OCI-LY7 (cell line): Measurements from ENCODE around the gene PIP. TPM values are rescaled to one million over a fixed set of nuclear protein-coding genes. Genes with fewer than 3 reads are reported as not detected.
A peak's percentile ranks its signal among the peaks of the same experiment; 100 is the strongest.
"Not testable (repeated sequence)": the region's sequence is repeated elsewhere in the genome, so short reads cannot be mapped to it uniquely, and the experiment has no call there.

Experiments used
- Bru-seq: library from RNA; stranded (reverse); fragments of 400-500 nt; gene quantifications from one replicate; lab custom pipeline; 2021; lab: Mats Ljungman, UMichigan
- BruChase-seq, 2 experiments: library from RNA; stranded (reverse); fragments of 400-500 nt; gene quantifications; one replicate each; lab custom pipeline; 2021; lab: Mats Ljungman, UMichigan
- BruUV-seq: library from RNA; stranded (reverse); fragments of 400-500 nt; replicated peaks from 2 replicates; lab custom pipeline; 2021; lab: Mats Ljungman, UMichigan
- CTCF ChIA-PET: fragments of 300-600 bp; sonication (Branson Sonifier 250); formaldehyde crosslinking; loops from one replicate; lab custom pipeline; 2022; ENCODE audit warnings: antibody characterized with exemption; ENCODE audit not compliant: unreplicated experiment; lab: Charles Lee
- POLR2A ChIA-PET: fragments of 300-600 bp; sonication (Branson Sonifier 250); formaldehyde crosslinking; loops from one replicate; lab custom pipeline; 2022; ENCODE audit warnings: antibody characterized with exemption; lab: Charles Lee
- DNase-seq: peaks from one replicate; pipeline ENCODE4 v3.0.0-alpha.2; 2015; ENCODE audit warnings: low spot score
- H2AFZ ChIP-seq: fragments of 200-600 bp; sonication (generic), shearing (Covaris generic); 2 replicates; pipeline ENCODE4 v1.6.1; 2014; ENCODE audit warnings: mild to moderate bottlenecking, antibody characterized with exemption, low read length, moderate library complexity
- H3K27ac ChIP-seq: fragments of 200-600 bp; sonication (generic); 2 replicates; pipeline ENCODE4 v1.5.1; 2014; ENCODE audit warnings: mixed run types, low read depth, mild to moderate bottlenecking, moderate library complexity, low read length, inconsistent platforms; ENCODE audit not compliant: poor library complexity, severe bottlenecking
- H3K36me3 ChIP-seq: fragments of 200-600 bp; sonication (generic); 2 replicates; pipeline ENCODE4 v1.6.1; 2014; ENCODE audit warnings: mild to moderate bottlenecking, antibody characterized with exemption, low read length, moderate library complexity, mixed read lengths; ENCODE audit not compliant: insufficient read depth
- H3K4me1 ChIP-seq: fragments of 200-600 bp; sonication (generic); 2 replicates; pipeline ENCODE4 v1.5.1; 2014; ENCODE audit warnings: mild to moderate bottlenecking, low read length; ENCODE audit not compliant: insufficient read depth, poor library complexity, severe bottlenecking
- H3K4me2 ChIP-seq: fragments of 200-600 bp; sonication (generic); 2 replicates; pipeline ENCODE4 v1.6.1; 2014; ENCODE audit warnings: mild to moderate bottlenecking, low read length
- H3K4me3 ChIP-seq: fragments of 200-600 bp; sonication (generic); 2 replicates; pipeline ENCODE4 v1.5.1; 2014; ENCODE audit warnings: mild to moderate bottlenecking, low read depth, low read length; ENCODE audit not compliant: poor library complexity, severe bottlenecking
- H3K79me2 ChIP-seq: fragments of 200-600 bp; sonication (generic); 2 replicates; pipeline ENCODE4 v1.6.1; 2016; ENCODE audit warnings: low read depth, mild to moderate bottlenecking, low read length, moderate library complexity, mixed read lengths; ENCODE audit not compliant: insufficient read depth
- H3K9me2 ChIP-seq: fragments of 200-600 bp; sonication (generic); 2 replicates; pipeline ENCODE4 v1.6.1; 2016; ENCODE audit warnings: mild to moderate bottlenecking, low read length, mixed read lengths; ENCODE audit not compliant: insufficient read depth
- H3K9me3 ChIP-seq: fragments of 200-600 bp; sonication (generic); 2 replicates; pipeline ENCODE4 v1.6.1; 2014; ENCODE audit warnings: mild to moderate bottlenecking, mixed run types, low read length, mixed read lengths
- H4K20me1 ChIP-seq: fragments of 200-600 bp; sonication (generic); 2 replicates; pipeline ENCODE4 v1.6.1; 2014; ENCODE audit warnings: mild to moderate bottlenecking, antibody characterized with exemption, low read length, moderate library complexity, mixed read lengths; ENCODE audit not compliant: insufficient read depth
- CTCF ChIP-seq: fragments of 200-600 bp; sonication (generic); conservative IDR thresholded peaks from 2 replicates; pipeline ENCODE4 v1.5.1; 2014; ENCODE audit warnings: mild to moderate bottlenecking, antibody characterized with exemption, low read length, moderate library complexity, mixed read lengths
- EZH2phosphoT487 ChIP-seq: fragments of 200-600 bp; sonication (generic); IDR thresholded peaks from 2 replicates; pipeline ENCODE4 v1.6.1; 2018; ENCODE audit warnings: low read depth, borderline replicate concordance, mild to moderate bottlenecking, mixed run types, antibody characterized with exemption, low read length, moderate library complexity, mixed read lengths
- intact Hi-C: fragments of 100-400 bp; cut with micrococcal nuclease; formaldehyde crosslinking; loops from one replicate; pipeline ENCODE4 v1.10.0; 2022; ENCODE audit not compliant: unreplicated experiment
- long read RNA-seq: library from polyadenylated mRNA; stranded (forward); transcript quantifications from one replicate; pipeline ENCODE4 v2.0.0, GENCODE V29; 2022
- total RNA-seq, 2 experiments: library from RNA; depleted of rRNA in 1 of 2; stranded (reverse); fragments of >200 nt in 1 of 2; shearing (Covaris generic) in 1 of 2; gene quantifications; 2 replicates each; pipeline ENCODE4 v1.2.3, GENCODE V29; 2014 to 2022

Gene PIP
- total RNA-seq (2014; rRNA removed; shearing (Covaris generic)) (not detected in 2 replicates), total RNA-seq (2022) (not detected in 2 replicates), Bru-seq, nascent RNA (not detected), BruChase-seq, experiment 1, labeled RNA remaining after a 6-hour chase (not detected), BruChase-seq, experiment 2, labeled RNA remaining after a 2-hour chase (not detected)
- long read RNA-seq: 0 reads

- Histone ChIP-seq H4K20me1 (no peaks in the 10 kb centered on the region), H3K4me3 (no peak within 1 kb of the TSS), H3K4me1 (no peaks in the 10 kb centered on the region), H3K9me3 (no peaks in the 10 kb centered on the region), H3K36me3 (no peaks in the 10 kb centered on the region), H3K9me2 (no peaks in the 10 kb centered on the region), H2AFZ (no peak within 1 kb of the TSS), H3K4me2 (no peak within 1 kb of the TSS), H3K79me2 (no peaks in the 10 kb centered on the region), H3K27ac (no peak within 1 kb of the TSS)
- intact Hi-C loops: no loop called here
- DNase-seq: no peak
- no TSS peak for BruUV-seq
- ChIA-PET CTCF (no interaction called here), POLR2A (no interaction called here)
- no peak for TF ChIP-seq CTCF
- no peak for TF ChIP-seq EZH2phosphoT487
These were observed at the start of gene PIP for GRCh38 chr7:143131781-143132180. TSS of gene PIP (plus strand) at chr7:143132077. CDS start at chr7:143132117, 40 bp downstream.

GRCh38 chr7:143085109-143085508, 46.8 kb upstream of the PIP start:
- Histone ChIP-seq H3K9me3 (peaks cover 40% of the 10 kb centered on the region), H3K4me2 (peak overlapping the region; percentile 57), H4K20me1 (no peaks in the 10 kb centered on the region), H3K79me2 (no peaks in the 10 kb centered on the region), H3K4me1 (peaks cover 40% of the 10 kb centered on the region), H3K27ac (peak overlapping the region; percentile 95), H2AFZ (peak overlapping the region; percentile 53; the same call in 1 of the 2 replicates), H3K4me3 (peak overlapping the region; percentile 24), H3K9me2 (no peaks in the 10 kb centered on the region), H3K36me3 (peaks cover 27% of the 10 kb centered on the region)
- intact Hi-C loops: loop anchor here (2.0 to 10.0 kb wide), 2 partner anchors 70 to 280 kb away; no protein-coding TSS in a partner anchor
- TF ChIP-seq CTCF (no peak), EZH2phosphoT487 (no peak)
- peak; percentile 88 for DNase-seq
- no TSS peak for BruUV-seq
- POLR2A ChIA-PET: interaction anchor here (0.6 to 2.3 kb wide), 4 partner anchors 15 to 119 kb away, joined by 4 to 24 read pairs (median 5); no protein-coding TSS in a partner anchor
- CTCF ChIA-PET: interaction anchor here (1.1 kb wide), 1 partner anchor 130 kb away, joined by 4 read pairs; no protein-coding TSS in a partner anchor

- Histone ChIP-seq H3K4me2 (peak overlapping the region; percentile 57), H3K27ac (peak overlapping the region; percentile 95), H3K9me3 (peaks cover 40% of the 10 kb centered on the region), H3K36me3 (peaks cover 27% of the 10 kb centered on the region), H2AFZ (peak overlapping the region; percentile 53; the same call in 1 of the 2 replicates), H3K4me1 (peaks cover 40% of the 10 kb centered on the region), H3K4me3 (peak overlapping the region; percentile 24)
- BruUV-seq, H3K79me2 ChIP-seq, DNase-seq, H4K20me1 ChIP-seq, H3K9me2 ChIP-seq: not testable (repeated sequence)
- intact Hi-C loops: loop anchor here (2.0 to 10.0 kb wide), 2 partner anchors 71 to 281 kb away; no protein-coding TSS in a partner anchor
- POLR2A ChIA-PET: interaction anchor here (0.6 to 1.5 kb wide), 2 partner anchors 15 to 35 kb away, joined by 5 read pairs; no protein-coding TSS in a partner anchor
- CTCF ChIA-PET: interaction anchor here (1.1 kb wide), 1 partner anchor 130 kb away, joined by 4 read pairs; no protein-coding TSS in a partner anchor
These were observed 46.3 kb upstream of the PIP start for GRCh38 chr7:143085610-143086009.

- H2AFZ ChIP-seq, POLR2A ChIA-PET, H3K4me2 ChIP-seq, BruUV-seq, DNase-seq, H4K20me1 ChIP-seq, CTCF ChIA-PET, H3K79me2 ChIP-seq, H3K4me3 ChIP-seq, H3K27ac ChIP-seq, H3K9me2 ChIP-seq: not testable (repeated sequence)
- intact Hi-C loops: loop anchor here (10.0 kb wide), 1 partner anchor 284 kb away; no protein-coding TSS in a partner anchor
- peaks cover 23% of the 10 kb centered on the region for H3K36me3 ChIP-seq
- H3K9me3 ChIP-seq: peaks cover 35% of the 10 kb centered on the region
- peaks cover 35% of the 10 kb centered on the region for H3K4me1 ChIP-seq
These were observed 43.2 kb upstream of the PIP start for GRCh38 chr7:143088549-143089231.
